Astrocyte (in vitro differentiated cells and primary cell): ENCODE results near the gene NIP7.

Experiments
- CTCF ChIP-seq: IDR thresholded peaks from 2 replicates; pipeline ENCODE4 v1.5.1; 2011; ENCODE audit warnings: low read depth, mild to moderate bottlenecking, inconsistent platforms, low read length, moderate library complexity; ENCODE audit not compliant: insufficient read depth
- EZH2 ChIP-seq: IDR thresholded peaks from 2 replicates; pipeline ENCODE4 v1.6.1; 2012; ENCODE audit warnings: mild to moderate bottlenecking, low read length, inconsistent platforms; ENCODE audit not compliant: insufficient read depth

- TF ChIP-seq CTCF (no peak), EZH2 (no peak)
Observed at GRCh38 chr16:69382421-69382820, 42.8 kb downstream of the NIP7 start.
